ENCODE results near the gene AGXT2. TPM values are rescaled to one million over a fixed set of nuclear protein-coding genes. Genes with fewer than 3 reads are reported as not detected.

The AGXT2 gene
- total RNA-seq, 5 donors from 2014 or later (not counting 1 experiment from before 2014, with no cell fraction given), result not detected

DNA sequence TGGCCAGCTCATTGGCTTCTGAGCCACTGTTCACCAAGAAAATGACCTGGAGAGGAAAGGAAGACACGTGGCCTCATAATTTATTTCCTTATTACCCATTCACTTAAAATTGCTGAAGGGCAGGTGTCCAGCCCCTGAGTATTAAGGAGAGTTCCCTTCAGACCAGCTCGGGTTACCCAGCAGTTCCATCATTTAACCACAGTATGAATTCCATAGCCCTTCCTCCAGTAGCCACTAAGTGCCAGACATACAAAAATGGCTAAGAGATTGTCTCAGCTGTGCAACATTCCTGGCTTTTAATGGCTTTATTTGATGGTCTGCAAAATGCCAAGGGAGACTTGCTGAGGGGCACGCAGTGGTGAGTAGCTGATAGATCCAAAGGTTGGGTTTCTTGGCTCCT is 12.5 kb downstream of the AGXT2 start:
- peaks cover 0 to 5% of the 10 kb centered on the region in 2 experiments for H3K27me3 ChIP-seq (replicated peaks in 1 of 2; ENCODE audit: control insufficient read depth in 2 of 2, extremely low read depth in 1 of 2, insufficient read depth in 2 of 2, low read length in 1 of 2)
- no peak overlapping the region for H3K4me3 ChIP-seq (ENCODE audit: control insufficient read depth in 1 of 2, extremely low read depth in 1 of 2, low read length in 1 of 2)
- Mint-ChIP-seq H3K4me3 (no peak overlapping the region), H3K27me3 (peaks cover 29 to 39% of the 10 kb centered on the region in 2 donors), H3K9me3 (no peaks in the 10 kb centered on the region), H3K4me1 (no peaks in the 10 kb centered on the region), H3K36me3 (no peaks in the 10 kb centered on the region), H3K27ac (no peak overlapping the region)
- H3K36me3 ChIP-seq (ENCODE audit: control insufficient read depth in 2 of 2, extremely low read depth in 1 of 2, insufficient read depth in 1 of 2, low read length in 1 of 2), result no peaks in the 10 kb centered on the region
- no peak overlapping the region for H3K27ac ChIP-seq (ENCODE audit: low read length)
- ChIA-PET POLR2A (no interaction called here), CTCF (no interaction called here)
- no peak for ATAC-seq (replicated peaks in 1 of 4)
- WGBS (ENCODE audit: insufficient coverage), result 83% methylated on average over 1 of the region's 3 CpGs
- H3K9me3 ChIP-seq, result no peaks in the 10 kb centered on the region
- H3K4me1 ChIP-seq (ENCODE audit: control insufficient read depth in 1 of 2, extremely low read depth in 1 of 2, insufficient read depth in 2 of 2, low read length in 2 of 2), result no peaks in the 10 kb centered on the region
- DNase-seq, result no peak

DNA sequence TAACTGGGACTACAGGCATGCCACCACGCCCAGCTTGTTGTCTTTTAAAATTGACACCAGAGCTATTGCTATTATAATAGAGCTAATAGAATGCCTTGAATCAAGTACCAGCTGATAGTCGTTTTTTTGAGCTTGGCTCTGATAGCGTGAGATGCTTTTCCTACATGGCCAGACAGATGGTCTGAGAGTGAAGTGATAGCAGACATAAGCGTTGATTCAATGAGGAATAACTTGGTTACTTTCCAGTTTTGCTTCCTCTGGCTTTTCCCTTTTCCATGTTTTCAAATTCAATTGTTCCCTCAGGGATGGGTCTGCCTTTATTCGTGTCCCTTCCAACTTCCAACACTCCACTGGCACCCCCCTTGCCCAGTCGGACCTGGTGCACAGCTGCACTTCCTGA is 15.4 kb downstream of the AGXT2 start:
- Histone ChIP-seq H3K27ac (ENCODE audit: low read length) (no peak overlapping the region), H3K9me3 (no peaks in the 10 kb centered on the region), H3K4me3 (ENCODE audit: control insufficient read depth in 1 of 2, extremely low read depth in 1 of 2, low read length in 1 of 2) (no peak overlapping the region), H3K4me1 (ENCODE audit: control insufficient read depth in 1 of 2, extremely low read depth in 1 of 2, insufficient read depth in 2 of 2, low read length in 2 of 2) (no peaks in the 10 kb centered on the region), H3K27me3 (replicated peaks in 1 of 2; ENCODE audit: control insufficient read depth in 2 of 2, extremely low read depth in 1 of 2, insufficient read depth in 2 of 2, low read length in 1 of 2) (peaks cover 0 to 8% of the 10 kb centered on the region in 2 experiments), H3K36me3 (ENCODE audit: control insufficient read depth in 2 of 2, extremely low read depth in 1 of 2, insufficient read depth in 1 of 2, low read length in 1 of 2) (no peaks in the 10 kb centered on the region)
- ChIA-PET POLR2A (no interaction called here), CTCF (no interaction called here)
- Mint-ChIP-seq H3K36me3 (no peaks in the 10 kb centered on the region), H3K4me1 (no peaks in the 10 kb centered on the region), H3K27me3 (peaks cover 30 to 36% of the 10 kb centered on the region in 2 donors), H3K27ac (no peak overlapping the region), H3K9me3 (no peaks in the 10 kb centered on the region), H3K4me3 (no peak overlapping the region)
- ATAC-seq (replicated peaks in 1 of 4) (no peak), DNase-seq (no peak)
- WGBS (ENCODE audit: insufficient coverage), result 61% methylated on average over 3 of the region's 6 CpGs

DNA sequence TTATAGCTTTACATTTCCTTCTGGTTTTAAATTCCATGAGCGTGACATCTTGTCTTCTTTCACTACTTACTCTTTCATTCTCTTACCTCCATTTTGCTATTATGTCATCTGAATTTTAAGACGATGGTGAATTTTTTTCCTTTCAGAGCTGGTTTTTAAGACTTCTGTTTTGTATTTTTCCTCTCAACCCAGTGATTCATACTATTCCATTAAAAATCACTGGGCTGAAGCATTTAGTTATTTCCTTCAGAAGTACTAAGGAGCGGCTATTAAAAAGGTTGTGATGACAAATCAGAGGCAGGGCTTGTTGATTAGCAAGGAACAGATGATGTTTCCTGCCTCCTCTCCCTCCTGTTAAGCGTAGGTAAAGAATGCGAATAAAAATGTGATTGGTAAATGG is 16.5 kb downstream of the AGXT2 start:
- POLR2A ChIA-PET, result no interaction called here
- Mint-ChIP-seq H3K27me3 (peaks cover 25 to 33% of the 10 kb centered on the region in 2 donors), H3K36me3 (no peaks in the 10 kb centered on the region), H3K4me1 (no peaks in the 10 kb centered on the region), H3K9me3 (no peaks in the 10 kb centered on the region), H3K4me3 (no peak overlapping the region), H3K27ac (no peak overlapping the region)
- no peak overlapping the region for H3K27ac ChIP-seq (ENCODE audit: low read length)
- DNase-seq (no peak), ATAC-seq (replicated peaks in 1 of 4) (no peak)
- CTCF ChIA-PET, result no interaction called here
- no CpG with 5 or more reads among the region's 5 CpGs for WGBS (ENCODE audit: insufficient coverage)
- H3K36me3 ChIP-seq (ENCODE audit: control insufficient read depth in 2 of 2, extremely low read depth in 1 of 2, insufficient read depth in 1 of 2, low read length in 1 of 2), result no peaks in the 10 kb centered on the region
- no peaks in the 10 kb centered on the region for H3K4me1 ChIP-seq (ENCODE audit: control insufficient read depth in 1 of 2, extremely low read depth in 1 of 2, insufficient read depth in 2 of 2, low read length in 2 of 2)
- no peak overlapping the region for H3K4me3 ChIP-seq (ENCODE audit: control insufficient read depth in 1 of 2, extremely low read depth in 1 of 2, low read length in 1 of 2)
- H3K27me3 ChIP-seq (replicated peaks in 1 of 2; ENCODE audit: control insufficient read depth in 2 of 2, extremely low read depth in 1 of 2, insufficient read depth in 2 of 2, low read length in 1 of 2), result peaks cover 0 to 8% of the 10 kb centered on the region in 2 experiments
- H3K9me3 ChIP-seq, result no peaks in the 10 kb centered on the region

DNA sequence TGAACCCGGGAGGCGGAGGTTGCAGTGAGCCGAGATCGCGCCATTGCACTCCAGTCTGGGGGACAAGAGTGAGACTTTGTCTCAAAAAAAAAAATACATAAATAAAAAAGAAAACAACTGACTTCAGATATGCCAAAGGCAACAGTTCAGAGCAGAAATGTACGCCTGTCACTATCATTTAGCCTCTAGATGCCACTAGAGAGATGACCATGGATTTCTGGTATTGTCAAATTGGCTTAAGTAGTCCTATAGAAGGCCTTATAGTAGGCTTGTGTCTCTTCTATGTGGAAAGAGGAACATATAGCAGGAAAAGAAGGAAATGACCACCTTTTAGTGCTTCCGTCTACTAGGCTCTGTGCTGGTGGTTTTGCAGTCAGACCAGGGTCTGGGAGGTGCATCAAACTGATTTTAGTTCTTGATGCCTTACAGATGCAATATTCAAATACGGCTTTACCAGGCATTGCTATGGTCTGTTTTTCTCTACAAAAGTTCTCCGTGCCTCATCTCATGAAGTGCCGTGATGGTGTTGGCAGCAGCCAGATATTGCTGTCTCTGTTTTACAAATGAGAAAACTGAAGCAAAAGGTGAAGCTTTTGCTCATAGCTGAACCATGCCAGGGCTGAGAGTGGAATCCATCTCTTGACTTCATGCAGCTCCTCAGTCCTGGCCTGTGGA is 17.2 kb downstream of the AGXT2 start:
- CTCF ChIA-PET, result no interaction called here
- H3K27me3 Mint-ChIP-seq, result peaks cover 23 to 36% of the 10 kb centered on the region in 2 donors
- no peaks in the 10 kb centered on the region for H3K9me3 Mint-ChIP-seq
- Histone ChIP-seq H3K36me3 (ENCODE audit: control insufficient read depth in 2 of 2, extremely low read depth in 1 of 2, insufficient read depth in 1 of 2, low read length in 1 of 2) (no peaks in the 10 kb centered on the region), H3K27me3 (replicated peaks in 1 of 2; ENCODE audit: control insufficient read depth in 2 of 2, extremely low read depth in 1 of 2, insufficient read depth in 2 of 2, low read length in 1 of 2) (peaks cover 0 to 8% of the 10 kb centered on the region in 2 experiments), H3K4me3 (ENCODE audit: control insufficient read depth in 1 of 2, extremely low read depth in 1 of 2, low read length in 1 of 2) (no peak overlapping the region), H3K9me3 (no peaks in the 10 kb centered on the region), H3K27ac (ENCODE audit: low read length) (no peak overlapping the region), H3K4me1 (ENCODE audit: control insufficient read depth in 1 of 2, extremely low read depth in 1 of 2, insufficient read depth in 2 of 2, low read length in 2 of 2) (no peaks in the 10 kb centered on the region)
- POLR2A ChIA-PET, result no interaction called here
- H3K4me3 Mint-ChIP-seq, result no peak overlapping the region
- no peak overlapping the region for H3K27ac Mint-ChIP-seq
- H3K36me3 Mint-ChIP-seq, result no peaks in the 10 kb centered on the region
- 36% methylated on average over 2 of the region's 10 CpGs for WGBS (ENCODE audit: insufficient coverage)
- no peak for DNase-seq
- H3K4me1 Mint-ChIP-seq, result no peaks in the 10 kb centered on the region
- no peak for ATAC-seq (replicated peaks in 1 of 4)

DNA sequence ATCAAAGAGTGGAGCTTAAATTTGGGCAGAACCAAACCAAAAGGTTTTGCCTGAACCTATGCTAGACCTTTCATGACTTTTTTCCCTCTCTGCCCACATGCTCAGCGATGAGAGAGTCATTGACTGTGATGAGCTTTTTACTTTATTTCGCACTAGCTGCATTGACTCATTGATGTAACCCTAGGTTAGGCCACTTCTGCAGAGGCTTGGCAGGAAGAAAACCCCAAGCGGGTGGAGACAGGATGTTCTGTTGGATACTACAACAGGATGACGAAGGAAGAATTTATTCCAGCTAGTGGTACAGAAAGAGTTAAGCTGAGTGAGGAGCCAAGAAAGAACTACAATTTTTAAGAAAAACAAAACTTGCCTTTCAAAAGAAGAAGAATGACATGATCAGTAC is 18.4 kb downstream of the AGXT2 start:
- Mint-ChIP-seq H3K4me3 (no peak overlapping the region), H3K27ac (no peak overlapping the region), H3K27me3 (peaks cover 21 to 34% of the 10 kb centered on the region in 2 donors), H3K36me3 (no peaks in the 10 kb centered on the region), H3K4me1 (no peaks in the 10 kb centered on the region), H3K9me3 (no peaks in the 10 kb centered on the region)
- Histone ChIP-seq H3K4me1 (ENCODE audit: control insufficient read depth in 1 of 2, extremely low read depth in 1 of 2, insufficient read depth in 2 of 2, low read length in 2 of 2) (no peaks in the 10 kb centered on the region), H3K4me3 (ENCODE audit: control insufficient read depth in 1 of 2, extremely low read depth in 1 of 2, low read length in 1 of 2) (no peak overlapping the region), H3K27ac (ENCODE audit: low read length) (no peak overlapping the region), H3K36me3 (ENCODE audit: control insufficient read depth in 2 of 2, extremely low read depth in 1 of 2, insufficient read depth in 1 of 2, low read length in 1 of 2) (no peaks in the 10 kb centered on the region), H3K9me3 (no peaks in the 10 kb centered on the region), H3K27me3 (replicated peaks in 1 of 2; ENCODE audit: control insufficient read depth in 2 of 2, extremely low read depth in 1 of 2, insufficient read depth in 2 of 2, low read length in 1 of 2) (peaks cover 0 to 6% of the 10 kb centered on the region in 2 experiments)
- CTCF ChIA-PET, result interaction anchor here in 1 of 2 donors (0.6 kb wide), 1 partner anchor 48 kb away, joined by 3 read pairs; no protein-coding TSS in a partner anchor
- 60% methylated on average over 1 of the region's 4 CpGs for WGBS (ENCODE audit: insufficient coverage)
- ATAC-seq (replicated peaks in 1 of 4) (no peak), DNase-seq (no peak)
- POLR2A ChIA-PET, result no interaction called here

DNA sequence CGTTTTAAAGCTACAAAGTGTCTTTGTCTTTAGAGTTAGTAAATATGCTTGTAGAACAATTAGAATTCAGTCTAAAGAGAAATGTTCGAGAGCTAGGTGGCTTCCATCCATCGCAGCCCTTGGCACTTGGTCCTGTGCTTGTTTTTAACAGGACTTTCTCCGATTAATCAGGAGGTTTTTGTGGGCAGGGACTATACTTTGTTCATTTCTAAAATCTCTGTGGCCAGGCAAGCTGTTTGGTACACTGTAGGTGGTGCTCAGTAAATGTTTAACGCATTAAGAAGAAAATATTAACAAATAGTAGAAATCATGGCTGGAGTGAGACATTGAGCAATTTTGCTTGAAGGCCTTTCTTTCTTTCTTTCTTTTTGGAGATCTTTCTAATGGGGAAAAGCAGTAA is 20.8 kb downstream of the AGXT2 start:
- no peak overlapping the region for H3K4me3 ChIP-seq (ENCODE audit: control insufficient read depth in 1 of 2, extremely low read depth in 1 of 2, low read length in 1 of 2)
- no peaks in the 10 kb centered on the region for H3K9me3 ChIP-seq
- ATAC-seq (replicated peaks in 1 of 4), result no peak
- H3K4me1 Mint-ChIP-seq, result no peaks in the 10 kb centered on the region
- DNase-seq, result no peak
- WGBS (ENCODE audit: insufficient coverage), result 90% methylated on average over 3 of the region's 5 CpGs
- H3K27ac ChIP-seq (ENCODE audit: low read length), result no peak overlapping the region
- H3K27me3 Mint-ChIP-seq, result peaks cover 14 to 28% of the 10 kb centered on the region in 2 donors
- no peak overlapping the region for H3K4me3 Mint-ChIP-seq
- H3K9me3 Mint-ChIP-seq, result no peaks in the 10 kb centered on the region
- ChIA-PET CTCF (no interaction called here), POLR2A (no interaction called here)
- no peak overlapping the region for H3K27ac Mint-ChIP-seq
- H3K36me3 Mint-ChIP-seq, result no peaks in the 10 kb centered on the region
- no peaks in the 10 kb centered on the region for H3K36me3 ChIP-seq (ENCODE audit: control insufficient read depth in 2 of 2, extremely low read depth in 1 of 2, insufficient read depth in 1 of 2, low read length in 1 of 2)
- no peaks in the 10 kb centered on the region for H3K4me1 ChIP-seq (ENCODE audit: control insufficient read depth in 1 of 2, extremely low read depth in 1 of 2, insufficient read depth in 2 of 2, low read length in 2 of 2)
- H3K27me3 ChIP-seq (replicated peaks in 1 of 2; ENCODE audit: control insufficient read depth in 2 of 2, extremely low read depth in 1 of 2, insufficient read depth in 2 of 2, low read length in 1 of 2), result peaks cover 0 to 3% of the 10 kb centered on the region in 2 experiments

Data from T-cell (primary cell).